Measurements from ENCODE around the gene UBE2E2.

DNA sequence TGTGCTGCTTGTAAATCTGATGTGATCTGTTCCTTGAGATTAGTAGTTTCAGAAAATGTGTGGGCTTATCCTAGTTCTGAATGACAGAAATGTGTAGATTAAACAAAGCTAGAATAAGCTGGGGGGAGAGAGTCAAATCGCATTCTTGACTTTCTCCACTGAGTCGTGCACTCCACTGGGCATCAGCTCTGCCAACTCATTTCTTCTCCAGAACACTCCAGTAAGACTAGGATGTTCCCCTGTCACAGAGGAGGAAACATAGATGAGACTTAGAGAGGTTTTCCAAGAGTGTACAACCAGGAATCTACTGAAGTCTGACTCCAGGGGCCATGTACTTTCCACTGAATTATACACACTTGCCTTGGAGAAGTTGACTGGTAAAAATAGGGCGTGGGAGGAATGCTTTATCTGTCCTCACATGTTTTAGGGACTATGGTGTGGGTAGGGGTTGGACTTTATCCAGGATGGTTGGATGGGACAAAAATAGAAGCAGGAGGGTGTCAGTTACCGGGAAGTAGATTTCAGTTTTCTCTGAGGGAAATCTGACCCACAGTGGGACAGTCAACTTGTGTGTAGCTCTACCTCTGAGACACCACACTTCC lies 298.2 kb downstream of the UBE2E2 start:
- TF ChIP-seq, protein P1, sequence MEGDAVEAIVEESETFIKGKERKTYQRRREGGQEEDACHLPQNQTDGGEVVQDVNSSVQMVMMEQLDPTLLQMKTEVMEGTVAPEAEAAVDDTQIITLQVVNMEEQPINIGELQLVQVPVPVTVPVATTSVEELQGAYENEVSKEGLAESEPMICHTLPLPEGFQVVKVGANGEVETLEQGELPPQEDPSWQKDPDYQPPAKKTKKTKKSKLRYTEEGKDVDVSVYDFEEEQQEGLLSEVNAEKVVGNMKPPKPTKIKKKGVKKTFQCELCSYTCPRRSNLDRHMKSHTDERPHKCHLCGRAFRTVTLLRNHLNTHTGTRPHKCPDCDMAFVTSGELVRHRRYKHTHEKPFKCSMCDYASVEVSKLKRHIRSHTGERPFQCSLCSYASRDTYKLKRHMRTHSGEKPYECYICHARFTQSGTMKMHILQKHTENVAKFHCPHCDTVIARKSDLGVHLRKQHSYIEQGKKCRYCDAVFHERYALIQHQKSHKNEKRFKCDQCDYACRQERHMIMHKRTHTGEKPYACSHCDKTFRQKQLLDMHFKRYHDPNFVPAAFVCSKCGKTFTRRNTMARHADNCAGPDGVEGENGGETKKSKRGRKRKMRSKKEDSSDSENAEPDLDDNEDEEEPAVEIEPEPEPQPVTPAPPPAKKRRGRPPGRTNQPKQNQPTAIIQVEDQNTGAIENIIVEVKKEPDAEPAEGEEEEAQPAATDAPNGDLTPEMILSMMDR (conservative IDR thresholded peaks at IDR 0.05; ENCODE audit: low read length): no peak
- TF ChIP-seq EZH2phosphoT487 (IDR thresholded peaks at IDR 0.05; ENCODE audit: borderline replicate concordance, low read depth, low read length): no peak

All from OCI-LY7 (cell line).